Fibroblast of lung (primary cell): ENCODE data around the gene GIMD1. TPM values are rescaled to one million over a fixed set of nuclear protein-coding genes. Genes with fewer than 3 reads are reported as not detected.

Experiments
- DNase-seq, 2 donors: peaks; one replicate each; pipeline versions ENCODE4 v3.0.0 to v3.0.0-alpha.2; 2010; ENCODE audit warnings: low read depth in 2 of 2
- H2AFZ ChIP-seq: 2 replicates; pipeline ENCODE4 v1.5.1; 2012; ENCODE audit warnings: low read length, control low read depth, inconsistent platforms
- H3K27ac ChIP-seq: 2 replicates; pipeline ENCODE4 v1.5.1; 2011; ENCODE audit warnings: low read length, control low read depth; ENCODE audit not compliant: insufficient read depth
- H3K27me3 ChIP-seq: 2 replicates; pipeline ENCODE4 v1.5.1; 2011; ENCODE audit warnings: mild to moderate bottlenecking, low read length; ENCODE audit not compliant: control insufficient read depth, insufficient read depth
- H3K36me3 ChIP-seq: 2 replicates; pipeline ENCODE4 v1.5.1; 2011; ENCODE audit warnings: low read length; ENCODE audit not compliant: control insufficient read depth, insufficient read depth
- H3K4me1 ChIP-seq: 2 replicates; pipeline ENCODE4 v1.5.1; 2011; ENCODE audit warnings: low read length; ENCODE audit not compliant: control insufficient read depth, insufficient read depth; ENCODE audit errors: extremely low read depth
- H3K4me2 ChIP-seq: 2 replicates; pipeline ENCODE4 v1.5.1; 2011; ENCODE audit warnings: low read length, control low read depth; ENCODE audit not compliant: insufficient read depth; ENCODE audit errors: extremely low read depth
- H3K4me3 ChIP-seq, 4 experiments: fragments of 200-600 bp in 1 of 4; sonication (generic) in 1 of 4; replicated peaks in 1 of 4; 2 replicates each; pipeline ENCODE4 v1.5.1; 2011 to 2016; ENCODE audit warnings: low read length in 4 of 4, low read depth in 3 of 4, mild to moderate bottlenecking in 3 of 4, control low read depth in 2 of 4, inconsistent platforms in 1 of 4, mixed read lengths in 1 of 4; ENCODE audit not compliant: insufficient read depth in 1 of 4; ENCODE audit errors: control extremely low read depth in 1 of 4
- H3K79me2 ChIP-seq: 2 replicates; pipeline ENCODE4 v1.5.1; 2012; ENCODE audit warnings: mild to moderate bottlenecking, low read length, inconsistent platforms; ENCODE audit not compliant: control insufficient read depth, insufficient read depth
- H3K9ac ChIP-seq: 2 replicates; pipeline ENCODE4 v1.5.1; 2011; ENCODE audit warnings: mild to moderate bottlenecking, low read length, control low read depth; ENCODE audit not compliant: insufficient read depth
- H3K9me3 ChIP-seq: 2 replicates; pipeline ENCODE4 v1.5.1; 2012; ENCODE audit warnings: low read depth, low read length; ENCODE audit not compliant: control insufficient read depth, insufficient read depth
- H4K20me1 ChIP-seq: 2 replicates; pipeline ENCODE4 v1.5.1; 2011; ENCODE audit warnings: low read length; ENCODE audit not compliant: control insufficient read depth, insufficient read depth; ENCODE audit errors: extremely low read depth
- EZH2 ChIP-seq: IDR thresholded peaks from 2 replicates; pipeline ENCODE4 v1.5.1; 2012; ENCODE audit warnings: low read length, control low read depth, mild to moderate bottlenecking; ENCODE audit errors: missing control alignments
- polyA plus RNA-seq, 2 donors: library from polyadenylated mRNA; depleted of rRNA in 1 of 2; stranded (reverse) in 1 of 2; unstranded in 1 of 2; fragments of >200 nt; gene quantifications; 2 replicates each; pipeline ENCODE4 v1.2.1, GENCODE V29; 2011 to 2012; ENCODE audit warnings: missing spikeins in 1 of 2
- total RNA-seq: library from RNA; depleted of rRNA; stranded (reverse); fragments of >200 nt; gene quantifications from 2 replicates; pipeline ENCODE4 v1.2.1, GENCODE V29; 2014
- TF ChIP-seq, protein P1 (sequence below), 2 donors: IDR thresholded peaks in 1 of 2; conservative IDR thresholded peaks in 1 of 2; 1 replicate in 1 of 2; 2 replicates in 1 of 2; pipeline ENCODE4 v1.5.1; 2011 to 2012; ENCODE audit warnings: low read length in 2 of 2, control low read depth in 1 of 2, inconsistent platforms in 1 of 2, low read depth in 1 of 2, mild to moderate bottlenecking in 1 of 2

Gene GIMD1
- total and polyA plus RNA-seq, 2 donors (not counting 1 experiment from before 2014, with no cell fraction given) = not detected

DNA sequence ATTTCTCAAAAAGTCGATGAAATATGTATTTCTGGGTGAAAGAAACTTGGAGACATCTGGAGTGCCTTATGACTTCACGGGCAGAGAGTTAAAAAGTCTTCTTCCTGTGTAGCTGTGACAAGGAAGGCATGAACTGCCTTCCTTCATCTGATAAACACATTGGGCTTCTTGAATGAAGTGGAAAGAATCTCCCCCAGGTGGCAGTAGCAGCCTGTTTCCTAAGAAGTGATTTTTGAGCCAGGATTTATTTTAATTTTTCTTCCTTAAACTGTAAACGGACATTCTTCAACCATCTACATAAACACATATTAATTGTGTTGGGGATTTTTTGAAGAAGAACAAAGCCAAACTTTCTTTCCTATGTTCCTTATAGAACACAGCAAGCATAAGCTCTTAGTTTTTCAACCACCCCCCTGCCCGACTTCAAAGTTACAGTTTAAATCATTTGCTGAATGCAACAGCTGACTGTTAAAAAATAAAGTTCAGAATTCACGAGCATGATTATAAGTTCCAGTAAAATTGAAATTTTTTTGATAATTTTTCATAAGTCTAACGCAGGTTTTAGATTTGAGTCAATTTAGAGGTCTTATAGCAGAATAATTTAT lies 980 bp upstream of the GIMD1 start:
- DNase-seq = peak; percentile 77 to 86
- Histone ChIP-seq H2AFZ (no peak overlapping the region), H3K9ac (no peak overlapping the region)

DNA sequence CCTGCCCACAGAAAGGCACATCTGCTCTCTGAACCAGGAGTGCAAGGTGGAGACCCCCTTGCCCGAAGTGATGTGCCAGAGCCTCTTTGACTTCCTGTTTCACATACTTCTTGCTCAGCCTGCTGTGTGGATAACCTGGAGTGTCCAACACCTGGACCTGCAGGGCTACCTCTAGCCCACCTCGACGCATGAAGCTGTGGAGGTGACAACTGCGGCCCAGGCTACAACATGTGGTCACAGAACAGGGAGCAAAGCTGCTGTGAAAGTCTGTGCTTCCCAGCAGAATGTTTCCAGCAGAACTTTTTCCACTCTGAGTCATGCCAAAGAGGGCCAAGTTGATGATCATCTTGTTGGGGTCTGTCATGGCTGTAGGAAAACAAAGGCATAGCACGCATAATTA lies 1.5 kb downstream of the GIMD1 start:
- Histone ChIP-seq H4K20me1 (no peaks in the 10 kb centered on the region), H3K9ac (no peak overlapping the region), H2AFZ (no peak overlapping the region), H3K4me1 (peaks cover 7% of the 10 kb centered on the region), H3K27ac (no peak overlapping the region), H3K79me2 (no peaks in the 10 kb centered on the region), H3K9me3 (no peaks in the 10 kb centered on the region), H3K4me2 (no peak overlapping the region), H3K4me3 (no peak overlapping the region), H3K36me3 (no peaks in the 10 kb centered on the region), H3K27me3 (no peaks in the 10 kb centered on the region)
- DNase-seq = peak in 1 of 2 donors; percentile 28
- TF ChIP-seq EZH2 = no peak
- TF ChIP-seq, protein P1, sequence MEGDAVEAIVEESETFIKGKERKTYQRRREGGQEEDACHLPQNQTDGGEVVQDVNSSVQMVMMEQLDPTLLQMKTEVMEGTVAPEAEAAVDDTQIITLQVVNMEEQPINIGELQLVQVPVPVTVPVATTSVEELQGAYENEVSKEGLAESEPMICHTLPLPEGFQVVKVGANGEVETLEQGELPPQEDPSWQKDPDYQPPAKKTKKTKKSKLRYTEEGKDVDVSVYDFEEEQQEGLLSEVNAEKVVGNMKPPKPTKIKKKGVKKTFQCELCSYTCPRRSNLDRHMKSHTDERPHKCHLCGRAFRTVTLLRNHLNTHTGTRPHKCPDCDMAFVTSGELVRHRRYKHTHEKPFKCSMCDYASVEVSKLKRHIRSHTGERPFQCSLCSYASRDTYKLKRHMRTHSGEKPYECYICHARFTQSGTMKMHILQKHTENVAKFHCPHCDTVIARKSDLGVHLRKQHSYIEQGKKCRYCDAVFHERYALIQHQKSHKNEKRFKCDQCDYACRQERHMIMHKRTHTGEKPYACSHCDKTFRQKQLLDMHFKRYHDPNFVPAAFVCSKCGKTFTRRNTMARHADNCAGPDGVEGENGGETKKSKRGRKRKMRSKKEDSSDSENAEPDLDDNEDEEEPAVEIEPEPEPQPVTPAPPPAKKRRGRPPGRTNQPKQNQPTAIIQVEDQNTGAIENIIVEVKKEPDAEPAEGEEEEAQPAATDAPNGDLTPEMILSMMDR (conservative IDR thresholded peaks at IDR 0.05 in 1 of 2, IDR thresholded peaks at IDR 0.05 in 1 of 2; ENCODE audit: low read depth in 1 of 2, low read length in 2 of 2) = no peak

More for the DNA sequence above, 980 bp upstream of the GIMD1 start:
- H3K4me1 ChIP-seq = peaks cover 5% of the 10 kb centered on the region
- no peaks in the 10 kb centered on the region for H3K79me2 ChIP-seq
- H3K36me3 ChIP-seq = no peaks in the 10 kb centered on the region
- no peaks in the 10 kb centered on the region for H3K9me3 ChIP-seq
- peak overlapping the region; percentile 11 for H3K4me2 ChIP-seq
- H3K27me3 ChIP-seq = no peaks in the 10 kb centered on the region
- no peaks in the 10 kb centered on the region for H4K20me1 ChIP-seq
- H3K27ac ChIP-seq = no peak overlapping the region
- H3K4me3 ChIP-seq = no peak overlapping the region
- TF ChIP-seq, protein P1 (conservative IDR thresholded peaks at IDR 0.05 in 1 of 2, IDR thresholded peaks at IDR 0.05 in 1 of 2; ENCODE audit: low read depth in 1 of 2, low read length in 2 of 2) = peak; percentile 75 to 78
- TF ChIP-seq EZH2 = no peak

DNA sequence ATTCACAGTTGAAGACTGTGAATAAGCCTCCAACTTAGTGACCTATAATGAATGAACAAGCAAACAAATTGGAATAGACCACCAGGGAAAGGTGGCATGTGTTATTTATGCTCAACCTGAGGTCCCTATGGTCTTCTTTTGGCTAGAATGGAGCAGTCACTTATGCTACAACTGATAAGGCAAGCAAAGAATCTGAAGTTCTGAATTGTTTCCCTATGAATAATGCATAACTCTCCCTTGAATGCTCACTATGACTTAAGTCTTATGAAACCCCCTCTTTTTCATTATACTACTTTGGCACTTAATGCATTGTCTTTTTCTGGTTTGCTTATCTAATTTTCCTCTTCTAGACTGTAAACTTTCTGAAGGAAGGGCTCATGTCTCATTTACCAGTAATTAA lies 2.6 kb downstream of the GIMD1 start:
- Histone ChIP-seq H3K79me2 (no peaks in the 10 kb centered on the region), H2AFZ (no peak overlapping the region), H3K9me3 (no peaks in the 10 kb centered on the region), H3K9ac (no peak overlapping the region), H4K20me1 (no peaks in the 10 kb centered on the region), H3K36me3 (no peaks in the 10 kb centered on the region), H3K4me2 (peak overlapping the region; percentile 25), H3K27ac (peak overlapping the region; percentile 70), H3K4me1 (peaks cover 7% of the 10 kb centered on the region), H3K27me3 (no peaks in the 10 kb centered on the region), H3K4me3 (no peak overlapping the region)
- DNase-seq = peak; percentile 4 to 89
- no peak for TF ChIP-seq EZH2
